ENCODE results near the gene ZMIZ2.

GRCh38 chr7:44709011-44709915, 39.4 kb upstream of the ZMIZ2 start:
- TF ChIP-seq EGR1 (IDR thresholded peaks at IDR 0.05; ENCODE audit: borderline replicate concordance, low read depth, low read length), result no peak
- TF ChIP-seq CTCF (IDR thresholded peaks at IDR 0.05; ENCODE audit: control extremely low read depth in 1 of 3, insufficient read depth in 1 of 3, low read depth in 1 of 3, low read length in 3 of 3), result no peak
- TF ChIP-seq YY1 (IDR thresholded peaks at IDR 0.05; ENCODE audit: low read depth, low read length), result no peak
- TF ChIP-seq POLR2A (IDR thresholded peaks at IDR 0.05; ENCODE audit: control extremely low read depth in 1 of 2, low read depth in 2 of 2, low read length in 2 of 2), result no peak
- no peak for TF ChIP-seq GABPA (IDR thresholded peaks at IDR 0.05; ENCODE audit: borderline replicate concordance, insufficient read depth, low read length)
- no peak for TF ChIP-seq TAF1 (IDR thresholded peaks at IDR 0.05; ENCODE audit: low read depth, low read length)
- TF ChIP-seq PHF8 (conservative IDR thresholded peaks at IDR 0.05; ENCODE audit: low read depth, low read length), result no peak
- TF ChIP-seq RAD21 (IDR thresholded peaks at IDR 0.05 in 1 of 2, conservative IDR thresholded peaks at IDR 0.05 in 1 of 2; ENCODE audit: low read depth in 2 of 2, low read length in 2 of 2), result no peak
- no peak for TF ChIP-seq EP300 (IDR thresholded peaks at IDR 0.05; ENCODE audit: borderline replicate concordance in 1 of 2, low read depth in 2 of 2, low read length in 2 of 2)
- TF ChIP-seq SP1 (IDR thresholded peaks at IDR 0.05; ENCODE audit: low read depth, low read length), result no peak
- no peak for TF ChIP-seq BACH1 (IDR thresholded peaks at IDR 0.05; ENCODE audit: low read length)

All from H1 (cell line).